ENCODE data around the gene RTN1. TPM values are rescaled to one million over a fixed set of nuclear protein-coding genes. Genes with fewer than 3 reads are reported as not detected.

RTN1 gene
- total RNA-seq, 4 donors from 2014 or later, result 1.4 to 2.5 (median 1.8) TPM

GRCh38 chr14:59816941-59817340, 53.6 kb downstream of the RTN1 start:
- TF ChIP-seq POLR2A (IDR thresholded peaks at IDR 0.05) (no peak), CTCF (IDR thresholded peaks at IDR 0.05 in 4 of 5, conservative IDR thresholded peaks at IDR 0.05 in 1 of 5) (no peak)
- in situ Hi-C loops (cut with MboI; ENCODE audit: low sequenced_read_pairs in 4 of 4) (no loop called here), intact Hi-C loops (cut with DNase I; ENCODE audit: low total_unique reads) (no loop called here)
- Histone ChIP-seq H3K9me3 (no peaks in the 10 kb centered on the region), H3K4me3 (no peak overlapping the region), H3K36me3 (no peaks in the 10 kb centered on the region), H3K27ac (no peak overlapping the region), H3K27me3 (no peaks in the 10 kb centered on the region), H3K4me1 (no peaks in the 10 kb centered on the region)
- DNase-seq, result no peak
- no peak for ATAC-seq

GRCh38 chr14:59814988-59815387, 55.6 kb downstream of the RTN1 start:
- in situ Hi-C loops (cut with MboI; ENCODE audit: low sequenced_read_pairs in 4 of 4), result no loop called here
- no peak overlapping the region for H3K27ac ChIP-seq
- no peaks in the 10 kb centered on the region for H3K4me1 ChIP-seq
- H3K27me3 ChIP-seq, result no peaks in the 10 kb centered on the region
- H3K36me3 ChIP-seq, result no peaks in the 10 kb centered on the region
- TF ChIP-seq POLR2A (IDR thresholded peaks at IDR 0.05) (no peak), CTCF (IDR thresholded peaks at IDR 0.05 in 4 of 5, conservative IDR thresholded peaks at IDR 0.05 in 1 of 5) (no peak)
- H3K4me3 ChIP-seq, result no peak overlapping the region
- ATAC-seq (no peak), DNase-seq (no peak)
- intact Hi-C loops (cut with DNase I; ENCODE audit: low total_unique reads), result no loop called here
- no peaks in the 10 kb centered on the region for H3K9me3 ChIP-seq

- in situ Hi-C loops (cut with MboI; ENCODE audit: low sequenced_read_pairs in 4 of 4), result no loop called here
- Histone ChIP-seq H3K27ac (no peak overlapping the region), H3K36me3 (no peaks in the 10 kb centered on the region), H3K9me3 (no peaks in the 10 kb centered on the region), H3K4me1 (no peaks in the 10 kb centered on the region), H3K27me3 (no peaks in the 10 kb centered on the region), H3K4me3 (no peak overlapping the region)
- ATAC-seq, result no peak
- no peak for TF ChIP-seq CTCF (IDR thresholded peaks at IDR 0.05 in 4 of 5, conservative IDR thresholded peaks at IDR 0.05 in 1 of 5)
- TF ChIP-seq POLR2A (IDR thresholded peaks at IDR 0.05), result no peak
- DNase-seq, result no peak
- intact Hi-C loops (cut with DNase I; ENCODE audit: low total_unique reads), result no loop called here
These were observed 58.8 kb downstream of the RTN1 start for GRCh38 chr14:59811815-59812214.

GRCh38 chr14:59811073-59811472, 59.5 kb downstream of the RTN1 start:
- no peak overlapping the region for H3K27ac ChIP-seq
- H3K9me3 ChIP-seq, result no peaks in the 10 kb centered on the region
- TF ChIP-seq CTCF (IDR thresholded peaks at IDR 0.05 in 4 of 5, conservative IDR thresholded peaks at IDR 0.05 in 1 of 5) (no peak), POLR2A (IDR thresholded peaks at IDR 0.05) (no peak)
- H3K4me3 ChIP-seq, result no peak overlapping the region
- ATAC-seq (no peak), DNase-seq (no peak)
- intact Hi-C loops (cut with DNase I; ENCODE audit: low total_unique reads) (no loop called here), in situ Hi-C loops (cut with MboI; ENCODE audit: low sequenced_read_pairs in 4 of 4) (no loop called here)
- H3K36me3 ChIP-seq, result no peaks in the 10 kb centered on the region
- H3K27me3 ChIP-seq, result no peaks in the 10 kb centered on the region
- H3K4me1 ChIP-seq, result no peaks in the 10 kb centered on the region

GRCh38 chr14:59803052-59803540, 67.5 kb downstream of the RTN1 start:
- ATAC-seq (no peak), DNase-seq (no peak)
- H3K4me3 ChIP-seq, result no peak overlapping the region
- in situ Hi-C loops (cut with MboI; ENCODE audit: low sequenced_read_pairs in 4 of 4), result no loop called here
- no peak for TF ChIP-seq CTCF (IDR thresholded peaks at IDR 0.05 in 4 of 5, conservative IDR thresholded peaks at IDR 0.05 in 1 of 5)
- no peak for TF ChIP-seq POLR2A (IDR thresholded peaks at IDR 0.05)
- no peaks in the 10 kb centered on the region for H3K4me1 ChIP-seq
- H3K9me3 ChIP-seq, result no peaks in the 10 kb centered on the region
- H3K27me3 ChIP-seq, result no peaks in the 10 kb centered on the region
- intact Hi-C loops (cut with DNase I; ENCODE audit: low total_unique reads), result no loop called here
- no peaks in the 10 kb centered on the region for H3K36me3 ChIP-seq
- no peak overlapping the region for H3K27ac ChIP-seq

Data from gastrocnemius medialis (tissue), 4 donors.